Ovary (tissue), 9 donors: ENCODE measurements around the gene SPCS3. TPM values are rescaled to one million over a fixed set of nuclear protein-coding genes. Genes with fewer than 3 reads are reported as not detected.

Experiments used
- DNase-seq, 5 donors: peaks; one replicate each; pipeline ENCODE4 v3.0.0-alpha.2; 2019 to 2020
- H3K27ac ChIP-seq, 2 donors: fragments of 200-600 bp; one replicate each; pipeline versions ENCODE4 v1.5.1 to v1.8.0; 2019 to 2022
- H3K27me3 ChIP-seq: fragments of 200-600 bp; one replicate; pipeline ENCODE4 v1.8.0; 2022
- H3K36me3 ChIP-seq: fragments of 200-600 bp; sonication (generic); one replicate; pipeline ENCODE4 v1.5.1; 2019
- H3K4me1 ChIP-seq: one replicate; pipeline ENCODE4 v1.8.1; 2013; ENCODE audit warnings: mild to moderate bottlenecking, moderate library complexity; ENCODE audit not compliant: insufficient read depth
- H3K4me3 ChIP-seq: fragments of 200-600 bp; sonication (generic); one replicate; pipeline ENCODE4 v1.5.1; 2017
- H3K9me3 ChIP-seq, 2 donors: fragments of 200-600 bp in 1 of 2; sonication (generic) in 1 of 2; one replicate each; pipeline versions ENCODE4 v1.5.1 to v1.8.1; 2013 to 2019; ENCODE audit warnings: mild to moderate bottlenecking in 1 of 2, moderate library complexity in 1 of 2
- EP300 ChIP-seq: sonication (generic); formaldehyde crosslinking; IDR thresholded peaks from one replicate; pipeline ENCODE4 v1.6.1; 2017; ENCODE audit warnings: antibody characterized with exemption
- POLR2A ChIP-seq: fragments of 450-650 bp; IDR thresholded peaks from one replicate; pipeline ENCODE4 v1.6.1; 2017; ENCODE audit warnings: antibody characterized with exemption, mild to moderate bottlenecking, moderate library complexity
- WGBS, 3 donors: extraction: QIAGEN DNeasy Blood & Tissue Kit in 1 of 3; methylation state at CpG; one replicate each; pipeline versions ENCODE4 v1.1.5 to v1.1.7; 2013 to 2017; 5-methylcytosine and 5-hydroxymethylcytosine counted together
- intact Hi-C, 4 donors: fragments of 100-400 bp; cut with DNase I; formaldehyde crosslinking; loops; one replicate each; pipeline versions ENCODE4 v1.11.0 to v1.15.1; 2022 to 2023
- polyA plus RNA-seq, 2 donors: library from polyadenylated mRNA; stranded (reverse); fragments of 200-250 nt in 1 of 2; fragments of 350-450 nt in 1 of 2; fragmentation: Illumina TruSeq in 1 of 2; extraction: RNeasy Lipid Tissue Mini Kit (QIAGEN cat#74804) in 1 of 2; gene quantifications; one replicate each; pipeline ENCODE4 v1.2.3, GENCODE V29; 2013 to 2014
- total RNA-seq, 7 donors: library from RNA; depleted of rRNA in 2 of 7; stranded (reverse); fragments of >200 nt in 2 of 7; fragmentation: NEBNext Ultra II Directional in 3 of 7; extraction: Animal tissue kit (Norgen Biotek cat#: 25700) in 3 of 7; gene quantifications; one replicate each; pipeline versions ENCODE4 v1.1.0 to v1.2.4, GENCODE V29; 2016 to 2023
- TF ChIP-seq, protein P1 (sequence below), 3 donors: fragments of 450-650 bp in 2 of 3; fragments of 200-600 bp in 1 of 3; IDR thresholded peaks; one replicate each; pipeline versions ENCODE4 v1.5.1 to v1.8.0; 2016 to 2022; ENCODE audit warnings: antibody characterized with exemption in 3 of 3, mild to moderate bottlenecking in 1 of 3
- donor health status: DM: no; HTN: no; CAD: no; lungs with moderate emphysema.
- donor health status: DM: no; HTN: no; CAD: no.
- donor health status: Bipolar disorder and iron deficiency.
- donor health status: DM: yes; HTN: yes; CAD: no.
- donor health status: DM: no; HTN: no; CAD: no.
- donor health status: DM: yes; HTN: yes; CAD: no.

Gene SPCS3
- total and polyA plus RNA-seq, 9 donors, result 18.5 to 89.3 (median 57.4) TPM

DNA sequence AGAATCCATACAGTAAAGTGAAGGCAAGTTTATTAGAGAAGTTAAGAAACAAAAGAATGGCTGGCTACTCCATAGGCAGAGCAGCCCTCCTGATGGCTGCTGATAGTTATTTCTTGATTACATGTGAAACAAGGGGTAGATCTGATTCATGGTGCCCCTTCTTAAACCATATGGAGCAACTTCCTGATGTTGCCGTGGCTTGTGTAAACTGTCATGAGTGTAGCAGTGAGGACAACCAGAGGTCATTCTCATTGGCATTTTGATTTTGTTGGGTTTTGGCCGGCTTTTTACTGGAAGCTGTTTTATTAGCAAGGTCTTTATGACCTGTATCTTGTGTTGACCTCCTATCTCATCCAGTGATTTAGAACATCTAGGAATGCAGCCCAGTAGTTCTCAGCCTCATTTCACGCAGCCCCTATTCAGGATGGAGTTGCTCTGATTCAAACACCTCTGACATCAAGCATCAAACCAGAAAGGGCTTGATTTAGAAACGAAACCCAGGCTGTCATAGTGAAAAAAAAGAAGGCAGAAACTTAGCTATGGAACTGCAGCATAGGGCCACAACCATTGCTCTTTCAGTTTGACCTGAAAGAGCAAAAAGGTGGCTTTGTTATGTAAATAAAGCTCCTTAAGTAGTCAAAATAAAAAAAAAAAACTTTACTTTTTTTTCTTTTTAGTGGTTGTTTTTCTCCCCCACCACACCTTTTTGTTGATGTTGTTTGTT lies 37.8 kb downstream of the SPCS3 start:
- no peak overlapping the region for H3K27ac ChIP-seq
- H3K4me3 ChIP-seq, result no peak overlapping the region
- no peaks in the 10 kb centered on the region for H3K4me1 ChIP-seq
- TF ChIP-seq POLR2A (no peak), EP300 (no peak)
- TF ChIP-seq, protein P1, sequence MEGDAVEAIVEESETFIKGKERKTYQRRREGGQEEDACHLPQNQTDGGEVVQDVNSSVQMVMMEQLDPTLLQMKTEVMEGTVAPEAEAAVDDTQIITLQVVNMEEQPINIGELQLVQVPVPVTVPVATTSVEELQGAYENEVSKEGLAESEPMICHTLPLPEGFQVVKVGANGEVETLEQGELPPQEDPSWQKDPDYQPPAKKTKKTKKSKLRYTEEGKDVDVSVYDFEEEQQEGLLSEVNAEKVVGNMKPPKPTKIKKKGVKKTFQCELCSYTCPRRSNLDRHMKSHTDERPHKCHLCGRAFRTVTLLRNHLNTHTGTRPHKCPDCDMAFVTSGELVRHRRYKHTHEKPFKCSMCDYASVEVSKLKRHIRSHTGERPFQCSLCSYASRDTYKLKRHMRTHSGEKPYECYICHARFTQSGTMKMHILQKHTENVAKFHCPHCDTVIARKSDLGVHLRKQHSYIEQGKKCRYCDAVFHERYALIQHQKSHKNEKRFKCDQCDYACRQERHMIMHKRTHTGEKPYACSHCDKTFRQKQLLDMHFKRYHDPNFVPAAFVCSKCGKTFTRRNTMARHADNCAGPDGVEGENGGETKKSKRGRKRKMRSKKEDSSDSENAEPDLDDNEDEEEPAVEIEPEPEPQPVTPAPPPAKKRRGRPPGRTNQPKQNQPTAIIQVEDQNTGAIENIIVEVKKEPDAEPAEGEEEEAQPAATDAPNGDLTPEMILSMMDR (IDR thresholded peaks at IDR 0.05), result no peak
- no peaks in the 10 kb centered on the region for H3K36me3 ChIP-seq
- no peak for DNase-seq
- no peaks in the 10 kb centered on the region for H3K27me3 ChIP-seq
- WGBS, 3 donors, result 31 to 46% (median 31%) methylated on average over 4 of the region's 4 CpGs
- intact Hi-C loops, result no loop called here
- H3K9me3 ChIP-seq, result no peaks in the 10 kb centered on the region

- H3K27ac ChIP-seq, result no peak overlapping the region
- H3K27me3 ChIP-seq, result no peaks in the 10 kb centered on the region
- no peaks in the 10 kb centered on the region for H3K36me3 ChIP-seq
- no peaks in the 10 kb centered on the region for H3K9me3 ChIP-seq
- WGBS, 3 donors, result 93 to 98% (median 94%) methylated on average over 3 of the region's 3 CpGs
- TF ChIP-seq, protein P1 (IDR thresholded peaks at IDR 0.05), result no peak
- TF ChIP-seq POLR2A (no peak), EP300 (no peak)
- H3K4me1 ChIP-seq, result no peaks in the 10 kb centered on the region
- H3K4me3 ChIP-seq, result no peak overlapping the region
- intact Hi-C loops, result no loop called here
- DNase-seq, result no peak
Observed at GRCh38 chr4:176358083-176358469, 38.3 kb downstream of the SPCS3 start.

- H3K27ac ChIP-seq, result no peak overlapping the region
- H3K4me1 ChIP-seq, result no peaks in the 10 kb centered on the region
- TF ChIP-seq EP300 (no peak), POLR2A (no peak)
- TF ChIP-seq, protein P1 (IDR thresholded peaks at IDR 0.05), result no peak
- DNase-seq, result no peak
- WGBS, 3 donors, result 32 to 44% (median 35%) methylated on average over 2 of the region's 2 CpGs
- no peaks in the 10 kb centered on the region for H3K36me3 ChIP-seq
- H3K9me3 ChIP-seq, result no peaks in the 10 kb centered on the region
- no peaks in the 10 kb centered on the region for H3K27me3 ChIP-seq
- H3K4me3 ChIP-seq, result no peak overlapping the region
- intact Hi-C loops, result no loop called here
Observed at GRCh38 chr4:176359590-176359989, 39.8 kb downstream of the SPCS3 start.

- H3K4me3 ChIP-seq, result no peak overlapping the region
- TF ChIP-seq EP300, result no peak
- TF ChIP-seq, protein P1 (IDR thresholded peaks at IDR 0.05), result no peak
- TF ChIP-seq POLR2A, result no peak
- no peaks in the 10 kb centered on the region for H3K36me3 ChIP-seq
- no peaks in the 10 kb centered on the region for H3K4me1 ChIP-seq
- intact Hi-C loops, result no loop called here
- H3K9me3 ChIP-seq, result no peaks in the 10 kb centered on the region
- H3K27me3 ChIP-seq, result no peaks in the 10 kb centered on the region
- H3K27ac ChIP-seq, result no peak overlapping the region
- no peak for DNase-seq
Observed at GRCh38 chr4:176360446-176360845, 40.7 kb downstream of the SPCS3 start.
